Amniotic stem cell (primary cell): Measurements from ENCODE around the gene SDK2.

Source experiments
- DNase-seq: peaks from one replicate; lab custom pipeline; 2025; lab: John Stamatoyannopoulos, UW

Gene SDK2

GRCh38 chr17:73535746-73536145 is 108.5 kb downstream of the SDK2 start:
- DNase-seq, result no peak

- no peak for DNase-seq
Measured at GRCh38 chr17:73534209-73534909, 109.9 kb downstream of the SDK2 start.

- DNase-seq, result no peak
Measured at GRCh38 chr17:73533781-73534180, 110.5 kb downstream of the SDK2 start.

- DNase-seq, result no peak
Measured at GRCh38 chr17:73533127-73533526, 111.1 kb downstream of the SDK2 start.

- DNase-seq, result no peak
Measured at GRCh38 chr17:73532421-73532901, 111.8 kb downstream of the SDK2 start.

GRCh38 chr17:73531158-73531557 is 113.1 kb downstream of the SDK2 start:
- no peak for DNase-seq

- no peak for DNase-seq
Measured at GRCh38 chr17:73528679-73529078, 115.6 kb downstream of the SDK2 start.

- no peak for DNase-seq
Measured at GRCh38 chr17:73526952-73527351, 117.3 kb downstream of the SDK2 start.

- DNase-seq, result no peak
Measured at GRCh38 chr17:73524941-73525679, 119.1 kb downstream of the SDK2 start.

GRCh38 chr17:73522696-73523095 is 121.5 kb downstream of the SDK2 start:
- DNase-seq, result no peak

GRCh38 chr17:73522107-73522506 is 122.1 kb downstream of the SDK2 start:
- no peak for DNase-seq

- no peak for DNase-seq
Measured at GRCh38 chr17:73521376-73521775, 122.9 kb downstream of the SDK2 start.

- no peak for DNase-seq
Measured at GRCh38 chr17:73520369-73520761, 123.9 kb downstream of the SDK2 start.

GRCh38 chr17:73519714-73520368 is 124.4 kb downstream of the SDK2 start:
- no peak for DNase-seq

- no peak for DNase-seq
Measured at GRCh38 chr17:73519011-73519410, 125.2 kb downstream of the SDK2 start.

- DNase-seq, result no peak
Measured at GRCh38 chr17:73516431-73516830, 127.8 kb downstream of the SDK2 start.

- no peak for DNase-seq
Measured at GRCh38 chr17:73514146-73514863, 129.9 kb downstream of the SDK2 start.

- DNase-seq, result no peak
Measured at GRCh38 chr17:73513426-73513825, 130.8 kb downstream of the SDK2 start.

GRCh38 chr17:73511719-73512115 is 132.5 kb downstream of the SDK2 start:
- DNase-seq, result no peak

GRCh38 chr17:73510981-73511718 is 133.1 kb downstream of the SDK2 start:
- DNase-seq, result no peak

- no peak for DNase-seq
Measured at GRCh38 chr17:73508931-73509605, 135.2 kb downstream of the SDK2 start.
